AG04450 (cell line): ENCODE data around the gene CLK1. TPM values are rescaled to one million over a fixed set of nuclear protein-coding genes. Genes with fewer than 3 reads are reported as not detected.

Experiments
- CTCF ChIA-PET: fragments of 300-600, 350-600 bp; formaldehyde crosslinking; extraction: SDS; loops from one replicate; lab custom pipeline; 2022; ENCODE audit warnings: antibody characterized with exemption, inconsistent platforms; lab: Charles Lee
- POLR2A ChIA-PET: fragments of 350-600 bp; formaldehyde crosslinking; extraction: SDS; loops from one replicate; lab custom pipeline; 2021; ENCODE audit warnings: antibody characterized with exemption, inconsistent platforms; lab: Yijun Ruan, JAX
- DNase-seq: peaks from one replicate; pipeline ENCODE4 v3.0.0-alpha.2; 2011; ENCODE audit warnings: low read depth, low spot score
- H3K27ac ChIP-seq: one replicate; pipeline ENCODE4 v1.5.1; 2012; ENCODE audit warnings: low read depth, low read length, control low read depth
- H3K27me3 ChIP-seq: one replicate; pipeline ENCODE4 v1.6.0; 2012; ENCODE audit warnings: low read length; ENCODE audit not compliant: control insufficient read depth, insufficient read depth
- H3K4me3 ChIP-seq: 2 replicates; pipeline ENCODE4 v1.5.1; 2011; ENCODE audit warnings: mild to moderate bottlenecking, low read depth, low read length, control low read depth
- H3K9me3 ChIP-seq: 2 replicates; pipeline ENCODE4 v1.5.1; 2012; ENCODE audit warnings: low read length; ENCODE audit not compliant: control insufficient read depth, insufficient read depth
- CTCF ChIP-seq: IDR thresholded peaks from 2 replicates; pipeline ENCODE4 v1.5.1; 2011; ENCODE audit warnings: low read depth, low read length, control low read depth, inconsistent platforms
- polyA plus RNA-seq: library from polyadenylated mRNA; depleted of rRNA; stranded (reverse); fragments of >200 nt; gene quantifications from 2 replicates; pipeline ENCODE4 v1.2.3, GENCODE V29; 2011

Gene CLK1
- polyA plus RNA-seq, 1 experiment = 103 TPM

GRCh38 chr2:200845669-200846325, 18.7 kb downstream of the CLK1 start:
- no peaks in the 10 kb centered on the region for H3K9me3 ChIP-seq
- H3K27ac ChIP-seq = no peak overlapping the region
- no peak overlapping the region for H3K4me3 ChIP-seq
- no peak for TF ChIP-seq CTCF
- no peak for DNase-seq
- ChIA-PET POLR2A (interaction anchor here (0.5 to 0.9 kb wide), 2 partner anchors 18 to 22 kb away, joined by 3 read pairs; no protein-coding TSS in a partner anchor), CTCF (interaction anchor here (0.6 to 0.7 kb wide), 2 partner anchors 25 to 387 kb away, joined by 3 to 4 read pairs; no protein-coding TSS in a partner anchor)
- no peaks in the 10 kb centered on the region for H3K27me3 ChIP-seq

- H3K27ac ChIP-seq = no peak overlapping the region
- no peaks in the 10 kb centered on the region for H3K27me3 ChIP-seq
- no peak for TF ChIP-seq CTCF
- H3K9me3 ChIP-seq = no peaks in the 10 kb centered on the region
- no peak overlapping the region for H3K4me3 ChIP-seq
- no peak for DNase-seq
- POLR2A ChIA-PET = interaction anchor here (0.5 kb wide), 1 partner anchor 21 kb away, joined by 3 read pairs; no protein-coding TSS in a partner anchor
- CTCF ChIA-PET = interaction anchor here (0.7 kb wide), 1 partner anchor 387 kb away, joined by 3 read pairs; no protein-coding TSS in a partner anchor
Observed at GRCh38 chr2:200845194-200845593, 19.3 kb downstream of the CLK1 start.

DNA sequence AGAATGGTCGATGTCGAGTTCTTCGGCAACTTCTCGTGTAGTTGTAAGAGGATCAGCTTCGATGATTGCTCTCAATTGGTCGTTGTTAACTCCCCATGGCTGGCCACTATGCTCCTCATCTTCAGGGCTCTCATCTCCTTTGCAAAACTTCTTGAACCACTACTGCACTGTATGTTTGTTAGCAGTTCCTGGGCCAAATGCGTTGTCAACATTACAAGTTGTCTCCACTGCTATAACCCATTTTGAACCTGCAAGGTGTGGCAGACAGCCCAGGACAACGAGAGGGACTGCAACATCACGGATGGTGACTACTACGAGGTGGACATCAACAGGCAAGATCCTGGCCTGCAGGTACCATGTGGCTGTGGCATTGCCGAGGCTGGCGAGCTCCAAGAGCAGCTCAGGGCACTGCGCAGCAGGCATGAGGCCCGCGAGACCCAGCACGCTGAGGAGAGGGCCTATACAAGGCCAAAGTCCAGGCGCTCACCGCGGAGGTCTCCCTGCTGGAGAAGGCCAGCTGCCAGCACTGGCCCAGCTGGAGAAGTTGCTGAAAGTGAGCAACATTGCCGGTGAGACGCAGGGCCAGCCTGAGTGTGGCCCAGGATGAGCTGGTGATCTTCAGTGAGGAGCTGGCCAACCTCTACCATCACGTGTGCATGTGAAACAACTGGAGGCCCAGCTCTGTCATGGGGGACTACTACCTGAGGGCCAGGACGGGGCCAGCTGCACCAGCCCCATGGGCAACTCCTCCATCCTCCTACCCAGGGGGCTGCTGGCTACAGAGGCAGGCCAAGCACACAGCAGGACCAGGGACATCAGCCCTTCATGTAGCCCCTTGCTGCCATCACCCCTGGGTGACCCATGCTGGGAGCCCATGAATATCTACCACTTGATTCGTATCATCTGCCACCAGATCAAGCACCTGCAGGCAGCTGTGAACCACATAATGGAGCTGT, 20.2 kb downstream of the CLK1 start:
- H3K9me3 ChIP-seq = no peaks in the 10 kb centered on the region
- no peak overlapping the region for H3K27ac ChIP-seq
- ChIA-PET CTCF (no interaction called here), POLR2A (no interaction called here)
- no peaks in the 10 kb centered on the region for H3K27me3 ChIP-seq
- DNase-seq = no peak
- H3K4me3 ChIP-seq = no peak overlapping the region
- no peak for TF ChIP-seq CTCF

GRCh38 chr2:200839513-200839912, 24.9 kb downstream of the CLK1 start:
- H3K27me3 ChIP-seq = no peaks in the 10 kb centered on the region
- TF ChIP-seq CTCF = no peak
- peaks cover 6% of the 10 kb centered on the region for H3K9me3 ChIP-seq
- CTCF ChIA-PET = no interaction called here
- H3K4me3 ChIP-seq = no peak overlapping the region
- DNase-seq = no peak
- H3K27ac ChIP-seq = no peak overlapping the region
- POLR2A ChIA-PET = interaction anchor here (1.1 kb wide), 1 partner anchor 25 kb away, joined by 3 read pairs; the partner anchor contains the start of gene CLK1
